NCI-H1092 treated with DMSO at 0.1 percent for 48 hours (cell line): ENCODE results near the gene NHSL1.

Source experiments
- DNase-seq: peaks from one replicate; lab custom pipeline; 2025; lab: John Stamatoyannopoulos, UW

The NHSL1 gene, protein sequence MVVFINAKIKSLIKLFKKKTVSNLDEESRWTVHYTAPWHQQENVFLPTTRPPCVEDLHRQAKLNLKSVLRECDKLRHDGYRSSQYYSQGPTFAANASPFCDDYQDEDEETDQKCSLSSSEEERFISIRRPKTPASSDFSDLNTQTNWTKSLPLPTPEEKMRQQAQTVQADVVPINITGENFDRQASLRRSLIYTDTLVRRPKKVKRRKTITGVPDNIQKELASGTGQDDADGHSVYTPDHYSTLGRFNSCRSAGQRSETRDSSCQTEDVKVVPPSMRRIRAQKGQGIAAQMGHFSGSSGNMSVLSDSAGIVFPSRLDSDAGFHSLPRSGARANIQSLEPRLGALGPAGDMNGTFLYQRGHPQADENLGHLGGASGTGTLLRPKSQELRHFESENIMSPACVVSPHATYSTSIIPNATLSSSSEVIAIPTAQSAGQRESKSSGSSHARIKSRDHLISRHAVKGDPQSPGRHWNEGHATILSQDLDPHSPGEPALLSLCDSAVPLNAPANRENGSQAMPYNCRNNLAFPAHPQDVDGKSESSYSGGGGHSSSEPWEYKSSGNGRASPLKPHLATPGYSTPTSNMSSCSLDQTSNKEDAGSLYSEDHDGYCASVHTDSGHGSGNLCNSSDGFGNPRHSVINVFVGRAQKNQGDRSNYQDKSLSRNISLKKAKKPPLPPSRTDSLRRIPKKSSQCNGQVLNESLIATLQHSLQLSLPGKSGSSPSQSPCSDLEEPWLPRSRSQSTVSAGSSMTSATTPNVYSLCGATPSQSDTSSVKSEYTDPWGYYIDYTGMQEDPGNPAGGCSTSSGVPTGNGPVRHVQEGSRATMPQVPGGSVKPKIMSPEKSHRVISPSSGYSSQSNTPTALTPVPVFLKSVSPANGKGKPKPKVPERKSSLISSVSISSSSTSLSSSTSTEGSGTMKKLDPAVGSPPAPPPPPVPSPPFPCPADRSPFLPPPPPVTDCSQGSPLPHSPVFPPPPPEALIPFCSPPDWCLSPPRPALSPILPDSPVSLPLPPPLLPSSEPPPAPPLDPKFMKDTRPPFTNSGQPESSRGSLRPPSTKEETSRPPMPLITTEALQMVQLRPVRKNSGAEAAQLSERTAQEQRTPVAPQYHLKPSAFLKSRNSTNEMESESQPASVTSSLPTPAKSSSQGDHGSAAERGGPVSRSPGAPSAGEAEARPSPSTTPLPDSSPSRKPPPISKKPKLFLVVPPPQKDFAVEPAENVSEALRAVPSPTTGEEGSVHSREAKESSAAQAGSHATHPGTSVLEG (N-terminal part only)

DNA sequence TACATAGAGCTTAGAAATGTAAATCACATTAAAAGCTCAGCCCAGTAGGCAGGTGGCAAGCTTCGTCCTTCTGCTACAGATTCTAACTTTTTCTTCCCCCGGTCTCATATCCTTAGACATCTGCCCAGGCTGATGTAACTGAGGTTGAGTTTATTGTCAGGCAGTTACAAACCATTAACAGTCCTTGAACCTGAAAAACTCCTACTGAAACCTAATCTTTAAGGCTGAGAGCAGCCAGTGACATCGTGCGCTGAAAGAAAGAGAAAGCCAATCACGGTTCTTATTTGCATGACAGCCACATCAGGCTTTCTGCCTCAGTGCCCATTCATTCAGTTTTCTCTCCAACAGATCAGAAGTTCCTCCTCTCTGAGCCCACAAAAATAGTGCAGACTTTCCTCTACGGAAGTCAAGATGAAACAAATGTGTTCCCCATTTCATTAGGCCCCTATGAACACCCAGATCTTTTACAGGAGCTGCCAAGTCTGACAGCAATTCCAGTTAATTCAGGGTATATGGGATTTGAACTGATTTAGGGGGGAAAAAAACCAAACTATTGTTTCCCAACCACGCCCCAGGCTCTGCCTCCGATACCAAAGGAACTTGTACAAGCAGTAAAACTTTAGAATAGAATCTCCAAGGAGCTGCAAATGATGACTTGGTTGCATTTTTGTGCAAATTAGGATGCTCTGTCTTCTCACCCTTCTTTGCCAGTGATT lies at the start of gene NHSL1:
Gene NHSL1 (minus strand): TSS at position 192 of the 716 bp plus-strand sequence. CDS start 204 bp downstream, outside the sequence.
- peak; percentile 5 for DNase-seq

DNA sequence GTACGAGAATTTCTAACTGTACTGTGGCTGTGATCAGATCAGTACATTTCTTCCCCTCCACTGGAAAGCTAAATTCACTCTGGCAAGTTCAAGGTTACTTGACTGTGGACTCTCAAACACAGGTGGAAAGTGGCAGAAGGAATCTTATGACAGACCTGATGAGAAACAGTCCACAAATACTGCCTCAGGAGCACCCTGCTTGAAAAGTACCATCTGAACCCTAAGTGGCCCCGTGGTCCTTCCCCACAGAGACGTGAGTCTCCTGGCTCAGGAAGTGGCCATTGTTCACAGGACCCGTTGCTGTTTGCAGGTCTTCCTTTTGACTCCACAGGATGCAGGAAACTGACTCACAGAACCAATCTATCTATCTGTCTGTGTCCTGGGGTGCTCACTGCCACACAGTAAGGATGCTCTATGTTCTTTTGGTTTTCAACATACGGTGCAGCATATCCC lies 47.5 kb upstream of the NHSL1 start:
- no peak for DNase-seq

DNA sequence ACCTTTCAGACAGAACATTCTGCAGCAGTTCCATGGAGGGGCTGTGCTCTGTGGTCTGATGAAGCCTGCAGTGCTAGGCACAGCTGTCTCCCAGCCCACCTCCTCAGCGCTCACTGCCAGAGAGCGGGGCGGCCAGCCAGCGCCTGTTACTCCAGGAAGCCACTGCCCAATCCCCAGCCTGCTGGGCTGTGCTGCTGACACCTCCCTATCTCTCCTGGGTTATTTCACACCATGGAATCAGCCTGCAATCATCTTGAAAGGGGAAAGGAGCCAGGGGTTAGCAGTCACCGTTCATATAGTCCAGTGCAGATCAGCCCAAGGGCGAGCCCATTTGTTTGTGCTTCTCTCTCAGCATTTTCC lies 46.3 kb upstream of the NHSL1 start:
- DNase-seq: peak; percentile 62

DNA sequence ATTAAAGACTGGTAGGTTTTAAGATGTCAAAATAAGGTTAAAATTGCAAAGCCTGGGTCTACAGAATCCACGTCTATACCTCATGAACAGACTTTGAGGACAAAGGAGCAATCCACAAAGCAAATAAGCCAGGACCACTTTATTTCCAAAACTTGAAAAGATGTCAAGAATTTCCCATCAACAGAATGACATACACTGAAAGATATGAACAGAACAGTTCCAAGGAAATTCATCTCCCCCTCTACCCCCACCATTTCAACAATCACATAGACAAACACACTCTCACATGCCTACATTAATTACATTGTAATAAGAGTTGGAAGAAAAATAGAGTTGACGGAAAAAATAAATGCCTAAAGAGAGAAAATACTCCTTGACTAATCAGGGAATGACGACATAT lies 45.2 kb upstream of the NHSL1 start:
- DNase-seq: no peak

DNA sequence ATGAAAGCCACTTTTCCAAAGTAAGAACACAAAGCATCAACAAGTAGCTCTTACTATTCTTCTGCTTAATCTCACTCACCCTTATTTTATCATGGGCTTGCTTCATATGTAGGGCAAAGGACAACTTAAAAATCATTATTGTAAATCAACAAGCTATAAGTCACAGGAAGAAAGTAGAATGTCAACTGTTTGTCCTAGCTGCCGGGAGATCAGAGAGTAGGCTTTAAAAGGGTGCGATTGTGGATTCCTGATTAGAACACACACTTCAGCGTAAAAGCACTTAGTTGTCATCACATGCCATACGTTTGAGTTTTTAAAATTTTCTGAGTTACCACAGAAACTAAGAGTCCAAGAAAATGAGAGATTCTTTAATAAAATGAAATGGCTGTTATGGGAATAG lies 44.4 kb upstream of the NHSL1 start:
- no peak for DNase-seq

DNA sequence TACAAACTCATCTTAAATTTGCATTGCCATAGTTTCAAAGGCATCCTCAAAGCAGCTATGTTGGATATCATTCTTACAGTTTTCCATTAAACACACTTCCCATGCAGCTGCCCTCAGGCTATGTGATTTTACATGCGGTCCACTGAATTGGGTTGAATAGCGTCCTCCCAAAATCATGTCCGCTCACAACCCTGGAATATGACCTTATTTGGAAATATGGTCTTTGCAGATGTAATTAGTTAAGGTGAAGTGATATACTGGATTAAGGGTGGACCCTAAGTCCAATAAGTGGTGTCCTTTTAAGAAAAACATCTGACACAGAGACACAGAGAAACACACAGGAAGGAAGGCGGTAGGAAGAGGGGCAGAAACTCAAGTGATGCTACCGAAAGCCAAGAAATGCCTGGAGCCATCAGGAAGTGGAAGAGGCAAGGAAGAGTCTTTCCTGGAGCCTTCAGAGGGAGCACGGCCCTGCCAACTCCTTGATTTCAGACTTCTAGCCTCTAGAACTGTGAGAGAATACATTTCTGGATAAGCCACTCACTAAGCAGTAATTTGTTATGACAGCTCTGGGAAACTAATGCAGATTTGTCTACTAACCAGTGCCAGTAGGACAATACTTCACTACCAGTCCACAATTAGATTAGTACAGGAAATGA lies 42.7 kb upstream of the NHSL1 start:
- no peak for DNase-seq

DNA sequence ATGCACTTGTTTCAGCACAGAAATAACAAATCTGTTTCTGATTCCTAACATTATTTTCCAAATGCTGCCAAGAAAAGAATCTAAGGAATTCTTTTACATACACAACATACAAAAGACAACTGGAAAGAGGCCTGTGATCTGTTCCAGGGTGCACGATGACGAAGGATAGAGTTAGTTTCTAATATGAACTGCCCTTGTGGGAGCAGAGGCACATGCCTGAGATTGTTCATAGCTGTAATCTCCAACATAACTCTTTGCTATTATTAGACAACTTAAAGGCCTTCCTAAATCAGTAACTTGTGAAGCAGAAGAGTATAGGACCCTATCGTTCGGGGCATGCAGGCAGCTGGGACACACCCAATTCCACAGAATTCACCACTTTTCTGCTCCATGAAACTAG lies 41.2 kb upstream of the NHSL1 start:
- no peak for DNase-seq

DNA sequence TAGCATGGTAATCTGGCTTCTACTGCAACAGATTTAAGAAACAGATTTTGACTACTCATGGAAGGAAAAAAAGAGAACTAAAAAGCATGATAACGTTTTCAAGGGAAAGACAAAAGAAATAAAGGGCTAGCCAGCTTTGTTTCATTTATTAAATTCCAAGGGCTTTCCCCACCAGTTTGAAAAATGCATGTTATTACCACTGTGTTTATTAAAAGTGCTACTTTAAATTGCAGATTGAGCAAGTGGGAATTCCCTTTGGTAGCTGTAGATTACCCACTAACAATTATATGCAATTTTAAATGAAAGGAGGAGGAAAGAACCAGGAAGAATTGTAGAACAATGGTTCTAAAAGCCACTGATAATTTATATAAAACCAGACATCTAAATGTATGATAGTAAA lies 40.6 kb upstream of the NHSL1 start:
- DNase-seq: no peak

DNA sequence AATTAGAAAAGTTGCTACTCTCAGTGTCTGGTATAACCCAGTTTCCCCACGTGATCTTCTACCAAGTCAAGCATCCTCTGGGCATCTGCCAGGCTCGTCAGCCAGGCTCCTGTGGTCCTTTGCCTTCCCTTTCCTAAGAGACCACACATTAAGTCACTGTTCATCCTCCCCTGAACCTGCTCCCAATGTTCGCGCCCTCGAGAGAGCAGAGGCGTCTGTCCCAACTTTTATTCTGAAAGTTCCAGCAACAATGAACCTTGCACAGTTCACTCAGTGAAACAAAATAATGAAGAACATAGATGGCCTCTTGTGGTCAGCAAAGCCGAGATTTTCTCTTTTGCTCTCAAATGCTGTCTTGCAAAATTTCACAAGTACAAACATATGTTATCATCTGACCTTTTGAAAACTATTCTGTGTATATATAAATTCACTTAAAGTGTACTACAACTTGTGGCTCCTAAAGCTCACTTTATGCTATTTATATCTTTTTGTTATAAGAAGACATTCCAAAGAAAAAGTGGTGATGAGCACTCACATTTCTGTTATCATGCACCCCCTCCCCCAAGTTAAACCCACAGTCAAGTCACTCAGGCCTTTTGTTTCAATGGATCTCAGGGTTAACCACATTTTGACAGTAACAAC lies 39.2 kb upstream of the NHSL1 start:
- no peak for DNase-seq

DNA sequence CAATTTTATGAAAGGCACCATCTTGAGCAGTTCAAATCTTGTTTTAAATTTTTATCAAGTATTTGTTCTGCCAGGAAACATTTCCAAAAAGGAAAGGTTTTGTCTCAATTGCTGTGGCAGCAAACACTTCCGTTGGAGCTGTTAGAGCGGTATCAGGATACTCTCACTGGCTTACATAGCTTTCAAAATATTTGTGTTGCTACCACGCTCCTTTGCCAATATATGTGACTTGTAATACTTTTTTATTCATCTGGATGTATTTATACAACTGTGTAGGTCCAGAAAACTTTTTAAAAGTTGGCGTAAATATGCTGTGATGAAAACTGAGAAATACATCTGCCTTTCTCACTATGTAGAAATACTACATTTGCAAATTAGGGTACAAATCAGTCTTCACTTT lies 37.8 kb upstream of the NHSL1 start:
- no peak for DNase-seq

DNA sequence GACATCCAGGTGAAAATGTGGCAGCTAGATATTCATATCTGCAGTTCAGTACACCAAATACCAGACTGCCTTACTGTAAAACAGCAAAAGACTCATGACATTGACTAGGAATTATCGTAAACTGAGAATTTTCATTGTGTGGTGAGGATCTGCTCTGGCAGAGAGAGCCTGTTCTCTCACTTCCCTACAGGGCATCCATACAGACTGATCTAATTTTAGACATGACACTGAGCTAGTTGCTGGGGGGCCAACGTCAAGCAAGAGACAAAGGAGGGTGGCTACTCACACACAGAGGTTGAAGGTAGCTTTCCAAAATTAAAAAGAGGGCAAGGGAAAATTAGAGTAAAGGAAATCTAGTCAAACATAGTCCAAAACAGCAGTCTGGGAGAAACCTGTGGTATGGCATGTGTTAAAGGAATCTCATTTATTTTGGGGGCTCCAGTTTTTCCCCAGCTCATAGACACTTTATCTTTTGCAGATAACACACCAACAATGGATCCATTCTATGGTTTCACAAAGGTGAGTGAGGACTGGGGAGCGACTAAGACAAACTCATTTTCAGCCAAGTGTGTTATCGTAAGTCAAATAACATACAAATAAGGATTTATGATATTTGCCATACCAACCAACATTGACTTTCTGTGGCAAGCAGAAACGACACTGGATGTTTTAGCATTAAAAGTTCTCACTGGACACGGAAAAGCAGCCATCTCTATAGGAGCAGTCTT lies 36.6 kb upstream of the NHSL1 start:
- DNase-seq: no peak

DNA sequence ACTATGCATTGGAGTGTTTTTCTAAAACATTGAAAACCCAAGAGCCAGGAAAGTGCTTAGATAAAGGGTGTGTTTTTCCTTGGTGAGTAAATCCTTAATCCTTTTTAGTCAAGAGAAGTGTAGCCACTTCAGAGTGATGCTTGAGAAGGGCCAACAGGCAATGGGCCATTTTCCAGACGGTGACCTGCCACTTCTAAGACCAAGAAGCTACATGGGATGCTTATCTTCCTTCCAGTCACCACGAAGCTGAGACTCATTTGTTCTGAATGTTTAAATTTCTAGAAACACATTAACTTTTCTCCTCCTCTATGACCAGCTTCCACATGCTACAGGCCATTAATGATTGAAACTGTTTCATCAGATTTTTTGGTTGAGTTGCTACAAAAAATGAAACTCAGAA lies 34.4 kb upstream of the NHSL1 start:
- DNase-seq: no peak

DNA sequence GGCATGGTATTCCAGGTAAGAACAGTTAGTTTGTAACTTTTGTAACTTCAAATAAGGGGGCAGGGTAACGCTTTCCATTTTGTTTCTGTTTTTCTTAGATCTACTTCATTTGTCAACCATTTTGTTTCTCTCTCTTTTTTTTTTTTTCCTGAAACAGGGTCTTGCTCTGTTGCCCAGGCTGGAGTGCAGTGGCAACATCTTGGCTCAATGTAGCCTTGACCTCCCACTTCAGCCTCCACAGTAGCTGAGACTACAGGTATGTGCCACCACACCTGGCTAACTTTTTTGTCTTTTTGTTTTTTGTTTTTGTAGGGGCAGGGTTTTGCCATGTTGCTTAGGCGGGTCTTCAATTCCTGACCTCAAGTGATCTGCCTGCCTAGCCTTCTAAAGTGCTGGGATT lies 32.1 kb upstream of the NHSL1 start:
- no peak for DNase-seq

DNA sequence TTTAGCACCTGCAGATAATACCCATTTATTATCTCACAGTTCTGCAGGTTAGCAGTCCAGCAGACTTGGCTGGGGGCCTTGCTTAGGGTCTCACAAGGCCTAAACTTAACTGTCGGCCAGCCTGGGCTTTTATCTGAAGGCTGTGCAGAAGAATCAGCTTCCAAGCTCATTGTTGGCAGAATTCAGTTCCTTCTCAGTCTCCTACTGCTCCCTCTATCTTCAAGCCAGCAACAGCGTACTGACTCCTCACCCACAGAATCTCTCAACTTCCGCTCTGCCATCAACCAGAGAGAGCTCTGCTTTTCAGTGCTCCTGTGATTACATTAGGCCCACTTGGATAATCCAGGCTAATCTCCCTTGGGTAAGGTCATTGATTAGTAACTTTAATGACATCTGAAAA lies 30.2 kb upstream of the NHSL1 start:
- DNase-seq: no peak

DNA sequence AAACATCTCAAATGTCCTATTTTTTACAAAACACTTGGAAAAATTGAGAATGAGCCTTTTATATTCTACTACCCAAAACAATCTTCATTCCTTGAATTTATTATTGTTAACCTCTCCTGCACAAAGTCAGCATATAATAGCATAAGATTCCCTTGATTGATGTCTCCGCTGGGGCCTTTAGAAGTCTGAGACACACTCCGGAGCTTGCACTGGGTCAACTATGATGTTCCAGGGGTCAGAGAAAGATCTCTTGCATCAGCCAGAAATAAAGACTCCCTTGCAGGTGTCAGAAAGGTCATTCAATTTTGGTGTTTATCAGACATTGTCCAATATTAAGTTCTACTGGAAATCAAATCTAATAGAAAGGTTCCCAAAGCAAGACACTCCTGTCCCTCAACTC lies 29.7 kb upstream of the NHSL1 start:
- DNase-seq: no peak

DNA sequence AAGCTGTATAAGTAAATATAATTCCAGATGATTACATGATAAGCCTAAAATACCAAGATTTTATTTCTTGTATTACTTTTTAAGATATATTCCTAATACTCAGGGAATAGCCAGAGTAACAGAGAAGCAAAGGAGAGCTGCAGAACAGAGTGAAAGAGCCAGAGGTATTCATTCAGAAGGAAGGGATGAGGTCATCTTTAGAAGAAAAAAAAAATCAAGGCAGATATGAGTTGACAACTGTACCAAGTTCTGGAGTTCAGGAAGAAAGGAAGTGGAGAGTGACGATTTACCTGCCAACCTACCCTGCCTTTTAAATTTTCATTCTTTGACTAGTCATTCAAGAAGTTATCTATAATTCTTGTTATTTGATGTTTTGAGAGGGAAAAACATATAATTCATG lies 28.8 kb upstream of the NHSL1 start:
- no peak for DNase-seq

DNA sequence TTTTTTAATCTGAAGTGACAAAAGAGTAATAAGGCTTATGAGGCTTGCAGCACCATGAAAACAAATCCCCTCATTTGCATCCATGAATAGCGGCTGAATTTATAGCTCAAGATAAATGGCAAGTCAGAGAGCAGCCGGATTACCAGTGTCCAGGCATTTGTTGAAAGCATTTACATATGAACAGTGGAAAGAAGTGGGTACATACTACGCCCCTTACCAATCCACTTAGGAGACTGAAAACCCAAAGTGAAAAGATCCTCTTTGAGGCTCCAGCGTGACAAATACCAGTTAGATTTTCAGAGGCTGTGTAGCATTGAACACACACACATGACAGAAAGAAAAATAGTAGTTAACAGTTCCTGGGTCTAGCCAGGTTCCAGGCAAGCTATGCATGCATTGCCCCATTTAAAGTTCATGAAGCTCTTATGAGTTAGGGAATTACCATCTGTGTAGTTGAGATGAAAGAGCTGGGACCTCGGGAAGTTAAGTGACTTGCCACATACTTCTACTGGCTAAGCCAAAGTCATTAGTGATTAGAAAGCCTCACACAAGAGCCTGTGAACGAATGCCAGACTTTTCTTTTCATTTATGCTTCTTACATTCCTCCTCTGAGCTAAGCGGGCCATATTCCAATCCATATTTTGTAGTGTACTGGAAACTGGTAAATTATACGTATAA lies 28.3 kb upstream of the NHSL1 start:
- DNase-seq: no peak

DNA sequence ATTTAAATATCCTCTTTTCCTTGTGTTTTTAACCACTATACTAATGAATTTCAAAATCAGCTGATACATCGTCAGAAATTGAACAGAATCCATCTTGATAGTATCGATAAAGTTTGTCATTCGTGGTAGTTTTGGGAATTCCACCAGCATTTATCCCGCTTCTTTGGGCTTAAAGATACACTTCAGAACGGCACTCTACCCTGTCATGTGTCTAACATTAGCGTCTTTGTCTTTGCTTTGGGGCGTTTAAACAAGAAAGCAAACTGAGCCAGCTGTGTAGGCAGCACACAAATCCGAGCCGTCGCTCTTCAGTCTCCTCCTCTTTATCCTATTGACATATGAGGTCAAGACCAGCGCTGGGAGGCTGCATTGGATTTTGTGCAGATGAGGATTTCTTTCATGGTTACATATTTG lies 27.5 kb upstream of the NHSL1 start:
- no peak for DNase-seq

DNA sequence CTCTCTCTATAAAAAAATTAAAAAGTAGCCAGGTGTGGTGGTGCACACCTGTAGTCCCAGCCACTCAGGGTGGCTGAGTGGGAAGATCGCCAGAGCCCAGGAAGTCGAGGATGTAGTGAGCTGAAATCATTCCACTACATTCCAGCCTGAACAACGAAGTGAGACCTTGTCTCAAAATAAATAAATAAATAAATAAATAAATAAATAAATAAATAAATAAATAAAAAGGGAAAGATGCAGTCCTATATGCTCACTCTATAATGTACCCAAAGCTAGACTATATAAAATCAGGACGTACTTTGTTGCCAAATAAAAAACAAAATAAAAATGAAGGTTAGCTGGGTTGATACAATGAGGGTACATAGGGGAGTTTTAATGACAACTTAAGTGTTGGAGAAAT lies 26.1 kb upstream of the NHSL1 start:
- no peak for DNase-seq
